ENCODE measurements around the gene LIPA.
A peak's percentile ranks its signal among the peaks of the same experiment; 100 is the strongest.
"Not testable (repeated sequence)": the region's sequence is repeated elsewhere in the genome, so short reads cannot be mapped to it uniquely, and the experiment has no call there.

The LIPA gene

GRCh38 chr10:89206402-89207180, 45.0 kb downstream of the LIPA start:
- no peak for TF ChIP-seq CTCF (IDR thresholded peaks at IDR 0.05; ENCODE audit: extremely low read depth, missing control alignments)
- peak; percentile 24 for DNase-seq (ENCODE audit: low spot score)

GRCh38 chr10:89204621-89205185, 46.9 kb downstream of the LIPA start:
- TF ChIP-seq CTCF (IDR thresholded peaks at IDR 0.05; ENCODE audit: extremely low read depth, missing control alignments), result no peak
- no peak for DNase-seq (ENCODE audit: low spot score)

- DNase-seq (ENCODE audit: low spot score), result no peak
- TF ChIP-seq CTCF (IDR thresholded peaks at IDR 0.05; ENCODE audit: extremely low read depth, missing control alignments), result no peak
These were observed 48.3 kb downstream of the LIPA start for GRCh38 chr10:89203237-89203636.

- TF ChIP-seq CTCF (IDR thresholded peaks at IDR 0.05; ENCODE audit: extremely low read depth, missing control alignments), result no peak
- no peak for DNase-seq (ENCODE audit: low spot score)
These were observed 49.5 kb downstream of the LIPA start for GRCh38 chr10:89202033-89202425.

GRCh38 chr10:89201345-89202032, 50.1 kb downstream of the LIPA start:
- DNase-seq (ENCODE audit: low spot score), result no peak
- TF ChIP-seq CTCF (IDR thresholded peaks at IDR 0.05; ENCODE audit: extremely low read depth, missing control alignments), result no peak

GRCh38 chr10:89197473-89197872, 54.1 kb downstream of the LIPA start:
- DNase-seq (ENCODE audit: low spot score), result no peak

GRCh38 chr10:89191301-89191700, 60.3 kb downstream of the LIPA start:
- not testable (repeated sequence) for DNase-seq (ENCODE audit: low spot score)

More at GRCh38 chr10:89197473-89197872, 54.1 kb downstream of the LIPA start:
- no peak for TF ChIP-seq CTCF (IDR thresholded peaks at IDR 0.05; ENCODE audit: extremely low read depth, missing control alignments)
